Spleen (tissue), 7 donors: ENCODE data around the gene HOXB4.

ENCODE experiments used
- CTCF ChIP-seq, 11 experiments: fragments of 200-600 bp in 7 of 11; fragments of 450-650 bp in 4 of 11; sonication (generic) in 4 of 11; IDR thresholded peaks in 8 of 11; conservative IDR thresholded peaks in 3 of 11; 1 replicate in 7 of 11; 2 replicates in 4 of 11; pipeline versions ENCODE4 v1.4.0 to v1.8.0; 2016 to 2021; ENCODE audit warnings: antibody characterized with exemption in 11 of 11, inconsistent platforms in 4 of 11, mild to moderate bottlenecking in 1 of 11
- POLR2AphosphoS5 ChIP-seq, 3 donors: sonication (generic); formaldehyde crosslinking; IDR thresholded peaks; one replicate each; pipeline ENCODE4 v1.5.1; 2017; ENCODE audit warnings: antibody characterized with exemption in 3 of 3
- donor health status: DM: no; HTN: no; CAD: no; lungs with moderate emphysema.
- donor health status: DM: no; HTN: no; CAD: no.
- donor health status: DM: no; HTN: no; CAD: no.

DNA sequence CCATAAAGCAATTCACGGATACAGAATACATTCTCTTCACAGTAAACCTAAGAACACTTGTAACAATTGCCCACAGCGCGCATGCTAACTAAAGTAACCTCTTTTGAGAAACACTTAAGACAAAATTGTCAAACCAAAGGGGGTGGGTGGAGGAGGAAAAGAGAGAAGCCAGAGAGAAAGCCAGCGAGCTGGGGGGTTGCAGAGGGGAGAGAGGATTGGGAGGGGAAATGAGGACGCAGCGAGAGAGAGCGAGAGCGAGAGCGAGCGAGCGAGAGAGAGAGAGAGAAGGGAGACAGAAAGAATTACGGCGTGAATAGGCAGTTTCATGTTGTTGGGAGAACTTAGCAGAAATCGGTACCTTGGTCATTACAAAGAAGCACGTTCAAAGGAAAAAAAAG, 34.3 kb upstream of the HOXB4 start:
- TF ChIP-seq CTCF (IDR thresholded peaks at IDR 0.05 in 8 of 11, conservative IDR thresholded peaks at IDR 0.05 in 3 of 11) (no peak), POLR2AphosphoS5 (IDR thresholded peaks at IDR 0.05) (no peak)
